Trophoblast cell (in vitro differentiated cells and primary cell): ENCODE measurements around the gene ID2.

ENCODE experiments used
- DNase-seq, 2 donors: peaks; one replicate each; pipeline ENCODE4 v3.0.0-alpha.2; 2016
- H2AFZ ChIP-seq: 2 replicates; pipeline ENCODE4 v1.6.1; 2013; ENCODE audit warnings: low read length, moderate library complexity, mild to moderate bottlenecking; ENCODE audit not compliant: insufficient read depth, poor library complexity
- H2AK5ac ChIP-seq: 2 replicates; pipeline ENCODE4 v1.6.1; 2013; ENCODE audit warnings: mild to moderate bottlenecking, low read length
- H2BK120ac ChIP-seq: 2 replicates; pipeline ENCODE4 v1.6.1; 2013; ENCODE audit warnings: low read length, mild to moderate bottlenecking, moderate library complexity; ENCODE audit not compliant: insufficient read depth, poor library complexity
- H2BK12ac ChIP-seq: 2 replicates; pipeline ENCODE4 v1.6.1; 2013; ENCODE audit warnings: mild to moderate bottlenecking, low read length, moderate library complexity
- H2BK5ac ChIP-seq: 2 replicates; pipeline ENCODE4 v1.6.1; 2013; ENCODE audit warnings: low read length, low read depth, moderate library complexity, mild to moderate bottlenecking; ENCODE audit not compliant: poor library complexity
- H3K14ac ChIP-seq: 2 replicates; pipeline ENCODE4 v1.6.1; 2013; ENCODE audit warnings: mild to moderate bottlenecking, low read length
- H3K18ac ChIP-seq: 2 replicates; pipeline ENCODE4 v1.6.1; 2013; ENCODE audit warnings: mild to moderate bottlenecking, low read length
- H3K23ac ChIP-seq: 2 replicates; pipeline ENCODE4 v1.6.1; 2013; ENCODE audit warnings: low read length
- H3K27ac ChIP-seq: 2 replicates; pipeline ENCODE4 v1.5.1; 2013; ENCODE audit warnings: low read depth, mild to moderate bottlenecking, inconsistent platforms, low read length, moderate library complexity
- H3K27me3 ChIP-seq: 2 replicates; pipeline ENCODE4 v1.6.1; 2013; ENCODE audit warnings: inconsistent platforms, mild to moderate bottlenecking, low read length, moderate library complexity; ENCODE audit not compliant: insufficient read depth
- H3K36me3 ChIP-seq, 2 experiments: 1 replicate in 1 of 2; 2 replicates in 1 of 2; pipeline ENCODE4 v1.6.1; 2013; ENCODE audit warnings: low read length in 2 of 2, mild to moderate bottlenecking in 2 of 2, moderate library complexity in 1 of 2; ENCODE audit not compliant: insufficient read depth in 2 of 2, control insufficient read depth in 1 of 2
- H3K4ac ChIP-seq: 2 replicates; pipeline ENCODE4 v1.6.1; 2013; ENCODE audit warnings: low read depth, mild to moderate bottlenecking, low read length, moderate library complexity
- H3K4me1 ChIP-seq, 2 experiments: 1 replicate in 1 of 2; 2 replicates in 1 of 2; pipeline ENCODE4 v1.6.1; 2013; ENCODE audit warnings: low read length in 2 of 2, mild to moderate bottlenecking in 2 of 2, moderate library complexity in 1 of 2; ENCODE audit not compliant: insufficient read depth in 2 of 2, control insufficient read depth in 1 of 2
- H3K4me2 ChIP-seq: 2 replicates; pipeline ENCODE4 v1.6.1; 2013; ENCODE audit warnings: inconsistent platforms, mild to moderate bottlenecking, low read length, moderate library complexity
- H3K4me3 ChIP-seq: 2 replicates; pipeline ENCODE4 v1.5.1; 2013; ENCODE audit warnings: mild to moderate bottlenecking, low read depth, low read length, inconsistent platforms
- H3K79me1 ChIP-seq: one replicate; pipeline ENCODE4 v1.6.1; 2013; ENCODE audit warnings: low read length
- H3K79me2 ChIP-seq: 2 replicates; pipeline ENCODE4 v1.6.1; 2013; ENCODE audit warnings: low read length, mild to moderate bottlenecking; ENCODE audit not compliant: control insufficient read depth, insufficient read depth, poor library complexity
- H3K9ac ChIP-seq: 2 replicates; pipeline ENCODE4 v1.6.1; 2013; ENCODE audit warnings: mild to moderate bottlenecking, low read length
- H3K9me3 ChIP-seq: 2 replicates; pipeline ENCODE4 v1.6.1; 2013; ENCODE audit warnings: low read depth, mild to moderate bottlenecking, control low read depth, inconsistent platforms, low read length; ENCODE audit not compliant: insufficient read depth
- H4K12ac ChIP-seq: 2 replicates; pipeline ENCODE4 v1.6.1; 2013; ENCODE audit warnings: low read depth, mild to moderate bottlenecking, low read length, moderate library complexity
- H4K8ac ChIP-seq: 2 replicates; pipeline ENCODE4 v1.6.1; 2013; ENCODE audit warnings: low read depth, mild to moderate bottlenecking, low read length, moderate library complexity
- H4K91ac ChIP-seq: one replicate; pipeline ENCODE4 v1.6.1; 2013; ENCODE audit warnings: low read depth, mild to moderate bottlenecking, low read length, moderate library complexity
- WGBS: extraction: QIAGEN DNeasy Blood & Tissue Kit; methylation state at CpG from one replicate; pipeline ENCODE4 v1.1.7; 2013; ENCODE audit warnings: missing lambda C conversion rate; ENCODE audit not compliant: insufficient read length, insufficient coverage; ENCODE audit errors: extremely low coverage; 5-methylcytosine and 5-hydroxymethylcytosine counted together

The ID2 gene

GRCh38 chr2:8654483-8654882 lies 27.4 kb upstream of the ID2 start:
- no peaks in the 10 kb centered on the region for H3K9me3 ChIP-seq
- H3K18ac ChIP-seq = no peak overlapping the region
- H3K23ac ChIP-seq = no peak overlapping the region
- DNase-seq = no peak
- peak overlapping the region; percentile 6 for H2BK12ac ChIP-seq
- no peak overlapping the region for H3K4ac ChIP-seq
- no peaks in the 10 kb centered on the region for H3K36me3 ChIP-seq
- H2AK5ac ChIP-seq = no peak overlapping the region
- no peaks in the 10 kb centered on the region for H3K79me2 ChIP-seq
- no peak overlapping the region for H3K14ac ChIP-seq
- no peak overlapping the region for H3K27ac ChIP-seq
- peaks cover 4 to 7% of the 10 kb centered on the region in 2 experiments for H3K4me1 ChIP-seq
- H2BK5ac ChIP-seq = no peak overlapping the region
- no peak overlapping the region for H2BK120ac ChIP-seq
- H3K27me3 ChIP-seq = no peaks in the 10 kb centered on the region
- no peak overlapping the region for H4K8ac ChIP-seq
- H4K91ac ChIP-seq = no peak overlapping the region
- H3K9ac ChIP-seq = no peak overlapping the region
- no peak overlapping the region for H3K4me2 ChIP-seq
- no peak overlapping the region for H3K4me3 ChIP-seq
- H3K79me1 ChIP-seq = peaks cover 5% of the 10 kb centered on the region
- no peak overlapping the region for H2AFZ ChIP-seq
- no peak overlapping the region for H4K12ac ChIP-seq

- no peak overlapping the region for H2BK120ac ChIP-seq
- no peak overlapping the region for H3K23ac ChIP-seq
- H4K8ac ChIP-seq = no peak overlapping the region
- H2BK5ac ChIP-seq = no peak overlapping the region
- no peak overlapping the region for H3K4me2 ChIP-seq
- no peak overlapping the region for H4K12ac ChIP-seq
- H3K4me3 ChIP-seq = no peak overlapping the region
- H3K18ac ChIP-seq = no peak overlapping the region
- H3K79me1 ChIP-seq = peaks cover 5% of the 10 kb centered on the region
- peaks cover 4 to 12% of the 10 kb centered on the region in 2 experiments for H3K4me1 ChIP-seq
- no CpG with 5 or more reads among the region's 5 CpGs for WGBS
- H3K27me3 ChIP-seq = no peaks in the 10 kb centered on the region
- H2AK5ac ChIP-seq = no peak overlapping the region
- H3K36me3 ChIP-seq = no peaks in the 10 kb centered on the region
- H3K9me3 ChIP-seq = peaks cover 2% of the 10 kb centered on the region
- DNase-seq = peak in 1 of 2 donors; percentile 40
- no peak overlapping the region for H3K27ac ChIP-seq
- H3K4ac ChIP-seq = no peak overlapping the region
- H3K79me2 ChIP-seq = no peaks in the 10 kb centered on the region
- no peak overlapping the region for H3K14ac ChIP-seq
- H2AFZ ChIP-seq = no peak overlapping the region
- no peak overlapping the region for H2BK12ac ChIP-seq
- no peak overlapping the region for H4K91ac ChIP-seq
- no peak overlapping the region for H3K9ac ChIP-seq
Observed at GRCh38 chr2:8656160-8656641, 25.7 kb upstream of the ID2 start.

- H2BK5ac ChIP-seq = no peak overlapping the region
- H3K23ac ChIP-seq = no peak overlapping the region
- peaks cover 4 to 12% of the 10 kb centered on the region in 2 experiments for H3K4me1 ChIP-seq
- H4K91ac ChIP-seq = no peak overlapping the region
- no peak overlapping the region for H3K27ac ChIP-seq
- no peak overlapping the region for H3K9ac ChIP-seq
- no peaks in the 10 kb centered on the region for H3K36me3 ChIP-seq
- H2BK120ac ChIP-seq = no peak overlapping the region
- no peak overlapping the region for H3K18ac ChIP-seq
- no peaks in the 10 kb centered on the region for H3K27me3 ChIP-seq
- H3K4ac ChIP-seq = no peak overlapping the region
- H3K79me2 ChIP-seq = no peaks in the 10 kb centered on the region
- no peak overlapping the region for H3K14ac ChIP-seq
- no peak overlapping the region for H4K8ac ChIP-seq
- DNase-seq = no peak
- peaks cover 2% of the 10 kb centered on the region for H3K9me3 ChIP-seq
- no peak overlapping the region for H2AK5ac ChIP-seq
- no peak overlapping the region for H3K4me2 ChIP-seq
- WGBS = no CpG with 5 or more reads among the region's 4 CpGs
- H3K79me1 ChIP-seq = peaks cover 5% of the 10 kb centered on the region
- no peak overlapping the region for H2AFZ ChIP-seq
- H4K12ac ChIP-seq = no peak overlapping the region
- H3K4me3 ChIP-seq = no peak overlapping the region
- no peak overlapping the region for H2BK12ac ChIP-seq
Observed at GRCh38 chr2:8656811-8657210, 25.0 kb upstream of the ID2 start.

- Histone ChIP-seq H3K4me2 (no peak overlapping the region), H4K91ac (no peak overlapping the region), H2BK12ac (no peak overlapping the region), H3K18ac (no peak overlapping the region), H3K9ac (no peak overlapping the region), H3K9me3 (peaks cover 2% of the 10 kb centered on the region), H4K12ac (no peak overlapping the region), H2BK5ac (no peak overlapping the region), H2AK5ac (no peak overlapping the region), H3K14ac (no peak overlapping the region), H3K36me3 (no peaks in the 10 kb centered on the region), H3K79me2 (no peaks in the 10 kb centered on the region), H3K4me1 (peaks cover 8 to 14% of the 10 kb centered on the region in 2 experiments), H3K23ac (no peak overlapping the region), H2AFZ (no peak overlapping the region), H3K79me1 (peaks cover 5% of the 10 kb centered on the region), H3K4ac (no peak overlapping the region), H3K27me3 (no peaks in the 10 kb centered on the region), H2BK120ac (no peak overlapping the region), H3K4me3 (no peak overlapping the region), H4K8ac (no peak overlapping the region), H3K27ac (no peak overlapping the region)
- no CpG with 5 or more reads among the region's 17 CpGs for WGBS
- no peak for DNase-seq
Observed at GRCh38 chr2:8657423-8658062, 24.3 kb upstream of the ID2 start.
